Activated CD8-positive, alpha-beta memory T cell treated with anti-CD3 and anti-CD28 coated beads for 48 hours (primary cell): Measurements from ENCODE around the gene MLXIP.
"Not testable (repeated sequence)": the region's sequence is repeated elsewhere in the genome, so short reads cannot be mapped to it uniquely, and the experiment has no call there.

Experiments
- DNase-seq, 3 experiments: peaks; one replicate each; pipeline ENCODE4 v3.0.0-alpha.2; 2020; ENCODE audit warnings: low read depth in 2 of 3, low spot score in 2 of 3

MLXIP gene

GRCh38 chr12:122051231-122051876, 27.2 kb upstream of the MLXIP start:
- no peak for DNase-seq

GRCh38 chr12:122052285-122052684, 26.3 kb upstream of the MLXIP start:
- no peak for DNase-seq

GRCh38 chr12:122054842-122055520, 23.6 kb upstream of the MLXIP start:
- no peak for DNase-seq

- DNase-seq = not testable (repeated sequence)
Observed at GRCh38 chr12:122056406-122056805, 22.1 kb upstream of the MLXIP start.

GRCh38 chr12:122057007-122057735, 21.4 kb upstream of the MLXIP start:
- DNase-seq = no peak

GRCh38 chr12:122057769-122058168, 20.8 kb upstream of the MLXIP start:
- no peak for DNase-seq

- no peak for DNase-seq
Observed at GRCh38 chr12:122058549-122059149, 19.9 kb upstream of the MLXIP start.

- no peak for DNase-seq
Observed at GRCh38 chr12:122059203-122059960, 19.2 kb upstream of the MLXIP start.

GRCh38 chr12:122060081-122060501, 18.5 kb upstream of the MLXIP start:
- DNase-seq = no peak

GRCh38 chr12:122061253-122061652, 17.3 kb upstream of the MLXIP start:
- no peak for DNase-seq

- DNase-seq = no peak
Observed at GRCh38 chr12:122062832-122063693, 15.5 kb upstream of the MLXIP start.

- no peak for DNase-seq
Observed at GRCh38 chr12:122063694-122064024, 14.9 kb upstream of the MLXIP start.

- no peak for DNase-seq
Observed at GRCh38 chr12:122064025-122064777, 14.4 kb upstream of the MLXIP start.

- no peak for DNase-seq
Observed at GRCh38 chr12:122064780-122065588, 13.6 kb upstream of the MLXIP start.

- DNase-seq = no peak
Observed at GRCh38 chr12:122067548-122067947, 11.0 kb upstream of the MLXIP start.

- DNase-seq = no peak
Observed at GRCh38 chr12:122067966-122068365, 10.6 kb upstream of the MLXIP start.

- DNase-seq = no peak
Observed at GRCh38 chr12:122072031-122072970, 6.3 kb upstream of the MLXIP start.

GRCh38 chr12:122073815-122074214, 4.7 kb upstream of the MLXIP start:
- DNase-seq = no peak
